Left lung (tissue), 10 donors: ENCODE data around the gene PLEKHM2. TPM values are rescaled to one million over a fixed set of nuclear protein-coding genes. Genes with fewer than 3 reads are reported as not detected.

Source experiments
- ATAC-seq: fragments of 200-7000 bp; cut with Tn5 transposase; one replicate; pipeline ENCODE4 v1.9.1; 2020; ENCODE audit warnings: moderate library complexity
- DNase-seq, 4 donors: peaks; one replicate each; pipeline ENCODE4 v3.0.0-alpha.2; 2013 to 2020
- H3K27ac ChIP-seq, 2 donors: fragments of 200-600 bp; sonication (generic) in 1 of 2; one replicate each; pipeline versions ENCODE4 v1.5.0 to v1.8.0; 2020 to 2021
- H3K27me3 ChIP-seq, 2 donors: fragments of 200-600 bp; sonication (generic) in 1 of 2; one replicate each; pipeline versions ENCODE4 v1.5.0 to v1.8.0; 2020 to 2021
- H3K36me3 ChIP-seq, 2 donors: fragments of 200-600 bp; sonication (generic) in 1 of 2; one replicate each; pipeline versions ENCODE4 v1.5.0 to v1.8.0; 2020 to 2021
- H3K4me1 ChIP-seq, 2 donors: fragments of 200-600 bp; one replicate each; pipeline ENCODE4 v1.8.0; 2021
- H3K4me3 ChIP-seq, 2 donors: fragments of 200-600 bp; sonication (generic) in 1 of 2; one replicate each; pipeline versions ENCODE4 v1.5.0 to v1.8.0; 2020 to 2021; ENCODE audit warnings: mild to moderate bottlenecking in 1 of 2
- H3K9me3 ChIP-seq, 2 donors: fragments of 200-600 bp; sonication (generic) in 1 of 2; one replicate each; pipeline versions ENCODE4 v1.5.0 to v1.8.0; 2020 to 2021
- intact Hi-C, 2 donors: fragments of 100-400 bp; cut with DNase I; formaldehyde crosslinking; loops; one replicate each; pipeline versions ENCODE4 v1.11.2 to v1.14.2; 2022
- polyA plus RNA-seq, 6 donors: library from polyadenylated mRNA; unstranded; fragments of 120-200 nt; gene quantifications; one replicate each; pipeline ENCODE4 v1.2.1, GENCODE V29; 2013; ENCODE audit not compliant: insufficient read length in 6 of 6
- total RNA-seq, 2 donors: library from RNA; stranded (reverse); fragmentation: NEBNext Ultra II Directional; extraction: Animal tissue kit (Norgen Biotek cat#: 25700); gene quantifications; one replicate each; pipeline ENCODE4 v1.2.1, GENCODE V29; 2021
- TF ChIP-seq, protein P1 (sequence below), 2 donors: fragments of 200-600 bp; sonication (generic) in 1 of 2; IDR thresholded peaks; one replicate each; pipeline versions ENCODE4 v1.5.0 to v1.8.0; 2021; ENCODE audit warnings: antibody characterized with exemption in 2 of 2
- donor health status: DM: no; HTN: yes; CAD: no.
- donor health status: DM: no; HTN: no; CAD: no.

Gene PLEKHM2
- total and polyA plus RNA-seq, 8 donors = 51.5 to 86.8 (median 60.1) TPM

- H3K4me1 ChIP-seq = no peaks in the 10 kb centered on the region
- no peak overlapping the region for H3K27ac ChIP-seq
- no peak overlapping the region for H3K4me3 ChIP-seq
- H3K9me3 ChIP-seq = no peaks in the 10 kb centered on the region
- H3K36me3 ChIP-seq = peaks cover 0 to 100% of the 10 kb centered on the region in 2 donors
- ATAC-seq (no peak), DNase-seq (no peak)
- H3K27me3 ChIP-seq = no peaks in the 10 kb centered on the region
- intact Hi-C loops = no loop called here
- TF ChIP-seq, protein P1, sequence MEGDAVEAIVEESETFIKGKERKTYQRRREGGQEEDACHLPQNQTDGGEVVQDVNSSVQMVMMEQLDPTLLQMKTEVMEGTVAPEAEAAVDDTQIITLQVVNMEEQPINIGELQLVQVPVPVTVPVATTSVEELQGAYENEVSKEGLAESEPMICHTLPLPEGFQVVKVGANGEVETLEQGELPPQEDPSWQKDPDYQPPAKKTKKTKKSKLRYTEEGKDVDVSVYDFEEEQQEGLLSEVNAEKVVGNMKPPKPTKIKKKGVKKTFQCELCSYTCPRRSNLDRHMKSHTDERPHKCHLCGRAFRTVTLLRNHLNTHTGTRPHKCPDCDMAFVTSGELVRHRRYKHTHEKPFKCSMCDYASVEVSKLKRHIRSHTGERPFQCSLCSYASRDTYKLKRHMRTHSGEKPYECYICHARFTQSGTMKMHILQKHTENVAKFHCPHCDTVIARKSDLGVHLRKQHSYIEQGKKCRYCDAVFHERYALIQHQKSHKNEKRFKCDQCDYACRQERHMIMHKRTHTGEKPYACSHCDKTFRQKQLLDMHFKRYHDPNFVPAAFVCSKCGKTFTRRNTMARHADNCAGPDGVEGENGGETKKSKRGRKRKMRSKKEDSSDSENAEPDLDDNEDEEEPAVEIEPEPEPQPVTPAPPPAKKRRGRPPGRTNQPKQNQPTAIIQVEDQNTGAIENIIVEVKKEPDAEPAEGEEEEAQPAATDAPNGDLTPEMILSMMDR (IDR thresholded peaks at IDR 0.05) = no peak
Measured at GRCh38 chr1:15724949-15725880, 41.1 kb downstream of the PLEKHM2 start.

- H3K4me3 ChIP-seq = no peak overlapping the region
- DNase-seq (no peak), ATAC-seq (no peak)
- intact Hi-C loops = no loop called here
- H3K27ac ChIP-seq = no peak overlapping the region
- peaks cover 0 to 100% of the 10 kb centered on the region in 2 donors for H3K36me3 ChIP-seq
- H3K9me3 ChIP-seq = no peaks in the 10 kb centered on the region
- no peaks in the 10 kb centered on the region for H3K27me3 ChIP-seq
- TF ChIP-seq, protein P1 (IDR thresholded peaks at IDR 0.05) = no peak
- no peaks in the 10 kb centered on the region for H3K4me1 ChIP-seq
Measured at GRCh38 chr1:15726508-15726907, 42.4 kb downstream of the PLEKHM2 start.

DNA sequence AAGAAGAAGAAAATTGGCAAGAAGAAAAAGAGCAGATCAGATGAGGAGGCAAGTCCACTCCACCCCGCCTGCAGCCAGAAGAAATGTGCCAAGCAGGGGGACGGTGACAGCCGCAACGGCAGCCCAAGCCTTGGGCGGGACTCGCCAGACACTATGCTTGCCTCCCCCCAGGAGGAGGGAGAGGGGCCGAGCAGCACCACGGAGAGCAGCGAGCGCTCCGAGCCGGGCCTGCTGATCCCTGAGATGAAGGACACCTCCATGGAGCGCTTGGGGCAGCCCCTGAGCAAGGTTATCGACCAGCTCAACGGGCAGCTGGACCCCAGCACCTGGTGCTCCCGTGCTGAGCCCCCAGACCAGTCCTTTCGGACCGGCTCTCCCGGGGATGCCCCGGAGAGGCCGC lies 42.9 kb downstream of the PLEKHM2 start:
- Histone ChIP-seq H3K27ac (no peak overlapping the region), H3K27me3 (no peaks in the 10 kb centered on the region), H3K4me1 (no peaks in the 10 kb centered on the region), H3K9me3 (no peaks in the 10 kb centered on the region), H3K36me3 (peaks cover 0 to 100% of the 10 kb centered on the region in 2 donors), H3K4me3 (no peak overlapping the region)
- TF ChIP-seq, protein P1 (IDR thresholded peaks at IDR 0.05) = no peak
- intact Hi-C loops = no loop called here
- ATAC-seq (no peak), DNase-seq (no peak)

- Histone ChIP-seq H3K9me3 (no peaks in the 10 kb centered on the region), H3K4me3 (no peak overlapping the region), H3K4me1 (no peaks in the 10 kb centered on the region), H3K27me3 (no peaks in the 10 kb centered on the region), H3K36me3 (peaks cover 0 to 100% of the 10 kb centered on the region in 2 donors), H3K27ac (no peak overlapping the region)
- DNase-seq = no peak
- no peak for ATAC-seq
- TF ChIP-seq, protein P1 (IDR thresholded peaks at IDR 0.05) = no peak
- intact Hi-C loops = no loop called here
Measured at GRCh38 chr1:15727424-15727823, 43.3 kb downstream of the PLEKHM2 start.

- no peaks in the 10 kb centered on the region for H3K9me3 ChIP-seq
Measured at GRCh38 chr1:15727866-15728534, 43.9 kb downstream of the PLEKHM2 start.

More at GRCh38 chr1:15727866-15728534, 43.9 kb downstream of the PLEKHM2 start:
- Histone ChIP-seq H3K36me3 (peaks cover 0 to 100% of the 10 kb centered on the region in 2 donors), H3K27ac (no peak overlapping the region), H3K4me1 (no peaks in the 10 kb centered on the region), H3K4me3 (no peak overlapping the region), H3K27me3 (no peaks in the 10 kb centered on the region)
- ATAC-seq = no peak
- TF ChIP-seq, protein P1 (IDR thresholded peaks at IDR 0.05) = no peak
- DNase-seq = no peak
- intact Hi-C loops = no loop called here
